K562 (cell line): ENCODE results near the gene KHSRP.

Source experiments
- EZH2 ChIP-seq: IDR thresholded peaks from 2 replicates; pipeline ENCODE4 v1.6.1; 2012; ENCODE audit warnings: low read depth, mild to moderate bottlenecking, inconsistent platforms, low read length, borderline replicate concordance
- FOS ChIP-seq: IDR thresholded peaks from 3 replicates; pipeline ENCODE4 v1.6.1; 2011; ENCODE audit not compliant: insufficient read length; ENCODE audit errors: extremely low read depth
- HBP1 ChIP-seq: fragments of 450-650 bp; formaldehyde crosslinking; IDR thresholded peaks from 2 replicates; pipeline ENCODE4 v1.4.0; 2022; ENCODE audit warnings: missing genetic modification characterization
- MNT ChIP-seq, 2 experiments: fragments of 450-650 bp; conservative IDR thresholded peaks; 2 replicates each; pipeline ENCODE4 v1.6.1; 2017; ENCODE audit warnings: mild to moderate bottlenecking in 2 of 2, moderate library complexity in 2 of 2
- NFIC ChIP-seq: fragments of 450-650 bp; IDR thresholded peaks from 2 replicates; pipeline ENCODE4 v1.6.1; 2017; ENCODE audit warnings: mild to moderate bottlenecking, inconsistent platforms
- ZBTB11 ChIP-seq, 3 experiments: fragments of 200-800 bp in 1 of 3; fragments of 250-450 bp in 1 of 3; fragments of 450-650 bp in 1 of 3; sonication (Bioruptor Pico) in 1 of 3; sonication (Bioruptor generic) in 1 of 3; formaldehyde crosslinking in 1 of 3; IDR thresholded peaks; 2 replicates each; pipeline versions ENCODE4 v1.6.1 to v1.8.0; 2016 to 2022; ENCODE audit warnings: mild to moderate bottlenecking in 2 of 3, missing genetic modification characterization in 2 of 3, missing compliant biosample characterization in 1 of 3, moderate library complexity in 1 of 3
- TF ChIP-seq, protein P1 (sequence below), 2 experiments: fragments of 450-650 bp; IDR thresholded peaks; 2 replicates each; pipeline ENCODE4 v1.6.1; 2018; ENCODE audit warnings: mild to moderate bottlenecking in 2 of 2, low read depth in 1 of 2; ENCODE audit not compliant: partially characterized antibody in 2 of 2
- TF ChIP-seq, protein P2 (sequence below), 3 experiments: IDR thresholded peaks in 2 of 3; conservative IDR thresholded peaks in 1 of 3; 2 replicates each; pipeline ENCODE4 v1.5.1; 2011 to 2012; ENCODE audit warnings: low read length in 3 of 3, mild to moderate bottlenecking in 3 of 3, control low read depth in 2 of 3, improper control_type of control experiment in 1 of 3, inconsistent platforms in 1 of 3, low read depth in 1 of 3, mixed read lengths in 1 of 3, moderate library complexity in 1 of 3; ENCODE audit not compliant: insufficient read depth in 2 of 3

- TF ChIP-seq MNT (conservative IDR thresholded peaks at IDR 0.05): no peak
- no peak for TF ChIP-seq NFIC
- TF ChIP-seq, protein P1, sequence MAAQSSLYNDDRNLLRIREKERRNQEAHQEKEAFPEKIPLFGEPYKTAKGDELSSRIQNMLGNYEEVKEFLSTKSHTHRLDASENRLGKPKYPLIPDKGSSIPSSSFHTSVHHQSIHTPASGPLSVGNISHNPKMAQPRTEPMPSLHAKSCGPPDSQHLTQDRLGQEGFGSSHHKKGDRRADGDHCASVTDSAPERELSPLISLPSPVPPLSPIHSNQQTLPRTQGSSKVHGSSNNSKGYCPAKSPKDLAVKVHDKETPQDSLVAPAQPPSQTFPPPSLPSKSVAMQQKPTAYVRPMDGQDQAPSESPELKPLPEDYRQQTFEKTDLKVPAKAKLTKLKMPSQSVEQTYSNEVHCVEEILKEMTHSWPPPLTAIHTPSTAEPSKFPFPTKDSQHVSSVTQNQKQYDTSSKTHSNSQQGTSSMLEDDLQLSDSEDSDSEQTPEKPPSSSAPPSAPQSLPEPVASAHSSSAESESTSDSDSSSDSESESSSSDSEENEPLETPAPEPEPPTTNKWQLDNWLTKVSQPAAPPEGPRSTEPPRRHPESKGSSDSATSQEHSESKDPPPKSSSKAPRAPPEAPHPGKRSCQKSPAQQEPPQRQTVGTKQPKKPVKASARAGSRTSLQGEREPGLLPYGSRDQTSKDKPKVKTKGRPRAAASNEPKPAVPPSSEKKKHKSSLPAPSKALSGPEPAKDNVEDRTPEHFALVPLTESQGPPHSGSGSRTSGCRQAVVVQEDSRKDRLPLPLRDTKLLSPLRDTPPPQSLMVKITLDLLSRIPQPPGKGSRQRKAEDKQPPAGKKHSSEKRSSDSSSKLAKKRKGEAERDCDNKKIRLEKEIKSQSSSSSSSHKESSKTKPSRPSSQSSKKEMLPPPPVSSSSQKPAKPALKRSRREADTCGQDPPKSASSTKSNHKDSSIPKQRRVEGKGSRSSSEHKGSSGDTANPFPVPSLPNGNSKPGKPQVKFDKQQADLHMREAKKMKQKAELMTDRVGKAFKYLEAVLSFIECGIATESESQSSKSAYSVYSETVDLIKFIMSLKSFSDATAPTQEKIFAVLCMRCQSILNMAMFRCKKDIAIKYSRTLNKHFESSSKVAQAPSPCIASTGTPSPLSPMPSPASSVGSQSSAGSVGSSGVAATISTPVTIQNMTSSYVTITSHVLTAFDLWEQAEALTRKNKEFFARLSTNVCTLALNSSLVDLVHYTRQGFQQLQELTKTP (IDR thresholded peaks at IDR 0.05; ENCODE audit: low read depth in 1 of 2, partially characterized antibody in 2 of 2): no peak
- TF ChIP-seq, protein P2, sequence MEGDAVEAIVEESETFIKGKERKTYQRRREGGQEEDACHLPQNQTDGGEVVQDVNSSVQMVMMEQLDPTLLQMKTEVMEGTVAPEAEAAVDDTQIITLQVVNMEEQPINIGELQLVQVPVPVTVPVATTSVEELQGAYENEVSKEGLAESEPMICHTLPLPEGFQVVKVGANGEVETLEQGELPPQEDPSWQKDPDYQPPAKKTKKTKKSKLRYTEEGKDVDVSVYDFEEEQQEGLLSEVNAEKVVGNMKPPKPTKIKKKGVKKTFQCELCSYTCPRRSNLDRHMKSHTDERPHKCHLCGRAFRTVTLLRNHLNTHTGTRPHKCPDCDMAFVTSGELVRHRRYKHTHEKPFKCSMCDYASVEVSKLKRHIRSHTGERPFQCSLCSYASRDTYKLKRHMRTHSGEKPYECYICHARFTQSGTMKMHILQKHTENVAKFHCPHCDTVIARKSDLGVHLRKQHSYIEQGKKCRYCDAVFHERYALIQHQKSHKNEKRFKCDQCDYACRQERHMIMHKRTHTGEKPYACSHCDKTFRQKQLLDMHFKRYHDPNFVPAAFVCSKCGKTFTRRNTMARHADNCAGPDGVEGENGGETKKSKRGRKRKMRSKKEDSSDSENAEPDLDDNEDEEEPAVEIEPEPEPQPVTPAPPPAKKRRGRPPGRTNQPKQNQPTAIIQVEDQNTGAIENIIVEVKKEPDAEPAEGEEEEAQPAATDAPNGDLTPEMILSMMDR (IDR thresholded peaks at IDR 0.05 in 2 of 3, conservative IDR thresholded peaks at IDR 0.05 in 1 of 3; ENCODE audit: insufficient read depth in 2 of 3, low read depth in 1 of 3, low read length in 3 of 3): no peak
- no peak for TF ChIP-seq FOS
- no peak for TF ChIP-seq HBP1 (CRISPR knock-in tag)
- no peak for TF ChIP-seq ZBTB11 (CRISPR knock-in tag; IDR thresholded peaks at IDR 0.05)
- no peak for TF ChIP-seq EZH2
Measured at GRCh38 chr19:6394831-6395230, 29.8 kb downstream of the KHSRP start.
